Measurements from ENCODE around the gene DTNBP1.

The DTNBP1 gene

DNA sequence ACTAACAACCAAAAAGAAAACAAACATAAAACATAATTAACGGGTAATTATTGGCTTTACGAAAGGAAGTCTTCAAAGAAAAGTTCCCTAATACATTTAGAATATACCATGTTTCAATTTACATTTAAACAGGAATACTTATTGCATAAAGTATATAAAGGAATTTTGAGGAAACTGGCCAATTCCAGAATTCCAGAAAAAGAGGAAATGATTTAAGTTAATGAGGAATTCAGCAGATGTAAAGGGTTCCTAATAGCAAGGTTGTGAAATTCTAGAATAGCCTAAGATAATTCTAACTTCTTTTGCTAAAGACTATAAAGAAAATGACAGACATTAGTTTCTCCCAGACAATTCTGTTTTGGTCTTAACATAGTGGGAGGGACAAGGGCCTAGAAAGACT, 35.0 kb downstream of the DTNBP1 start:
- Histone ChIP-seq H3K4me3 (ENCODE audit: low read length in 2 of 2) (no peak overlapping the region), H3K36me3 (ENCODE audit: control insufficient read depth in 2 of 2, insufficient read depth in 2 of 2, low read length in 2 of 2) (peaks cover 3 to 7% of the 10 kb centered on the region in 2 donors), H3K27ac (ENCODE audit: low read depth in 2 of 2, low read length in 2 of 2) (no peak overlapping the region)

DNA sequence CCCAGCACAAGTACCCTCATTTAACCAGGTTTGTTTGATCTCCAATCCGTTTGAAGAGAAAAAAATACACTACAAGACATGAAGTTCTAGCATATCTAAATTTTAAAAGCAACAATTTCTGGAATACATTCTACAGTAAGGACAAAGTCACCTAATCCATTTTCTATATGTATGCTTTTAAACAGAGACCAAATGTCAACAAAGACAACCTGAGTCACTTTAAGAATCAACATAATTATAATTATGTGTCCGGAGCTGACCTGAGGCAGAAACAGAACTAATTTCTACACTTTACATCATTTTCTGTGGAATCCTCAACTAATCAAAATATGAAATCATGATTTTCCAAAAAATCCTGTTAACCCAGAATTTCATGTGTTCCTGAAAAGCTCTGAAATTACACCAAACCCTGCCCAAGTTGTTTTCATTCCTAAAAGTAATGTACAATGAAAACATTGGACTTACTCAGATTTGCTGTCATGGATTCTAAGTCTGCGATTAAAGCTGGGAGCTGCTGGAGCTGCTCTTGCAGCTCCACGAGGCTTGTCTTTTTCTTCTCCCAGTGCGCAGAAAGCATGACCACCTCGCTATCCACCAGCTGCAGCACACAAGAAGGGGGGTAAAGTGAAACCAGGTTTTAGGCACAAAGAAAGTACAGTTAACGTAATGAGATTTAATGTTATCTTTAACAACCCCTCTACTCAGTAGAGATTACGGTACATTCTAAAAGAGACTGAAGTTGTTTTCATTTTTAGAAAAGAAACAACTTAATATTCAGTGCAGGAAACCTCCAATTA, 35.8 kb downstream of the DTNBP1 start:
- Histone ChIP-seq H3K9ac (ENCODE audit: low read depth in 1 of 2, low read length in 2 of 2) (no peak overlapping the region), H3K27ac (ENCODE audit: low read depth in 2 of 2, low read length in 2 of 2) (no peak overlapping the region), H3K4me3 (ENCODE audit: low read length in 2 of 2) (no peak overlapping the region), H3K9me3 (ENCODE audit: control insufficient read depth in 2 of 2, low read length in 2 of 2) (no peaks in the 10 kb centered on the region), H3K4me1 (ENCODE audit: control insufficient read depth in 2 of 2, insufficient read depth in 2 of 2, low read length in 2 of 2) (no peaks in the 10 kb centered on the region), H3K27me3 (ENCODE audit: control insufficient read depth in 2 of 2, insufficient read depth in 2 of 2, low read length in 2 of 2) (no peaks in the 10 kb centered on the region), H3K36me3 (ENCODE audit: control insufficient read depth in 2 of 2, insufficient read depth in 2 of 2, low read length in 2 of 2) (peaks cover 3 to 7% of the 10 kb centered on the region in 2 donors)

More for the DNA sequence above, 35.0 kb downstream of the DTNBP1 start:
- Histone ChIP-seq H3K9me3 (ENCODE audit: control insufficient read depth in 2 of 2, low read length in 2 of 2) (no peaks in the 10 kb centered on the region), H3K27me3 (ENCODE audit: control insufficient read depth in 2 of 2, insufficient read depth in 2 of 2, low read length in 2 of 2) (no peaks in the 10 kb centered on the region), H3K4me1 (ENCODE audit: control insufficient read depth in 2 of 2, insufficient read depth in 2 of 2, low read length in 2 of 2) (no peaks in the 10 kb centered on the region), H3K9ac (ENCODE audit: low read depth in 1 of 2, low read length in 2 of 2) (no peak overlapping the region)

DNA sequence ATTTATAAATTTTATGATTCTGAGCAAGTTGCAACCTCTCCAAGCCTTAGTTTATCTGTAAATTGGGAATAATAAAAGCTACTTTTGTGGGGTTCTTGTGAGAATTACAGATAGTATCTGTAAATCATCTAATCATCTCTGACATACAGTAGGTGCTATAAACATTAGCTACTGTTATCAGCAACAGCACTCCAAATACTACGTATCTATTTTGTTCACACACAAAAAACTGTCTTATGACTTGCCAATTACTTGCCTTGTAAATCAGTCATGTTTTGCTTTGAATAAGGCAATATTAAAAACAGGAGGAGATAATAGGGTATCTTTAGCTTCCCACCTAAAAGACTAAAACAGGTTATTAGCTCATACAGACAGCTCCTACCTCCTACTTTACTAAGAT, 36.7 kb downstream of the DTNBP1 start:
- H3K9me3 ChIP-seq (ENCODE audit: control insufficient read depth in 2 of 2, low read length in 2 of 2), result no peaks in the 10 kb centered on the region
- H3K36me3 ChIP-seq (ENCODE audit: control insufficient read depth in 2 of 2, insufficient read depth in 2 of 2, low read length in 2 of 2), result peaks cover 3 to 7% of the 10 kb centered on the region in 2 donors
- no peak overlapping the region for H3K27ac ChIP-seq (ENCODE audit: low read depth in 2 of 2, low read length in 2 of 2)
- no peaks in the 10 kb centered on the region for H3K27me3 ChIP-seq (ENCODE audit: control insufficient read depth in 2 of 2, insufficient read depth in 2 of 2, low read length in 2 of 2)
- no peak overlapping the region for H3K4me3 ChIP-seq (ENCODE audit: low read length in 2 of 2)
- H3K4me1 ChIP-seq (ENCODE audit: control insufficient read depth in 2 of 2, insufficient read depth in 2 of 2, low read length in 2 of 2), result no peaks in the 10 kb centered on the region
- no peak overlapping the region for H3K9ac ChIP-seq (ENCODE audit: low read depth in 1 of 2, low read length in 2 of 2)

DNA sequence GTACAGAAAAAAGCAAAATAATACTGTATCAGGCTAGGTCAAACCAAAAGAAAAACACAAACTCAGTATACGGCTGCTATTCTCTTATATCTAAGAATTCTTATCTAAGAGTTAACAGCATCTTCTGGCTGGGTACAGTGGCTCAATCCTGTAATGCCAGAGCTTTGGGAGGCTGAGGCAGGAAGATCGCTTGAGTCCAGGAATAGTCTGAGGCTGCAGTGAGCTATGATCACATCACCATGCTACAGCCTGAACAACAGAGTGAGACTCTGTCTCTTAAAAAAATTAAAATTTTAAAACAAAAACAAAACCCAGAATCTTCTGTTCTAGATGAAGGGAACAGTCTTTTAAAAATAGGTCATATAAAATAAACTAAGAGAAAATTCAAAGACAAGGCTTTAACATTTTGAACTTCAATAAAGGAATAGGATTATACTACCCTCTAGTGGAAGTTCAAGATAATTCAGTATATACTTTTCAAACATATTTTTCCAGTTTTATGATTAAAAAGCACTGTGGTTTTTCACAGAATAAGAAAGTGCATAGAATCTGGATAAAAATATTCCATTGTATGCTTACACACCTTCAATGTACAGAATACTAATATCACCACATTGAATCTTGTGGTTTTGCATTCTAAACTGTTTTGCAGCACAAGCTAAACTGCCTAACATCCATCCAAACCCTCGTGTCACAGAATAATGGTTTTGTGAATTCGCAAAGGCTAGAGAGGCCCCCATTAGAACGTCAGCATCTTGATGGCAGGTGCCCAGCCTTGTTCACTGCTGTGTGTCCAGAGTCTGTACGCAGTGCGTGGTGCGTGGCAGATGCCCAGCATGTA, 39.3 kb downstream of the DTNBP1 start:
- H3K27ac ChIP-seq (ENCODE audit: low read depth in 2 of 2, low read length in 2 of 2), result no peak overlapping the region
- H3K9me3 ChIP-seq (ENCODE audit: control insufficient read depth in 2 of 2, low read length in 2 of 2), result no peaks in the 10 kb centered on the region
- H3K4me1 ChIP-seq (ENCODE audit: control insufficient read depth in 2 of 2, insufficient read depth in 2 of 2, low read length in 2 of 2), result no peaks in the 10 kb centered on the region
- no peaks in the 10 kb centered on the region for H3K27me3 ChIP-seq (ENCODE audit: control insufficient read depth in 2 of 2, insufficient read depth in 2 of 2, low read length in 2 of 2)
- H3K9ac ChIP-seq (ENCODE audit: low read depth in 1 of 2, low read length in 2 of 2), result no peak overlapping the region
- peaks cover 3 to 7% of the 10 kb centered on the region in 2 donors for H3K36me3 ChIP-seq (ENCODE audit: control insufficient read depth in 2 of 2, insufficient read depth in 2 of 2, low read length in 2 of 2)
- no peak overlapping the region for H3K4me3 ChIP-seq (ENCODE audit: low read length in 2 of 2)

DNA sequence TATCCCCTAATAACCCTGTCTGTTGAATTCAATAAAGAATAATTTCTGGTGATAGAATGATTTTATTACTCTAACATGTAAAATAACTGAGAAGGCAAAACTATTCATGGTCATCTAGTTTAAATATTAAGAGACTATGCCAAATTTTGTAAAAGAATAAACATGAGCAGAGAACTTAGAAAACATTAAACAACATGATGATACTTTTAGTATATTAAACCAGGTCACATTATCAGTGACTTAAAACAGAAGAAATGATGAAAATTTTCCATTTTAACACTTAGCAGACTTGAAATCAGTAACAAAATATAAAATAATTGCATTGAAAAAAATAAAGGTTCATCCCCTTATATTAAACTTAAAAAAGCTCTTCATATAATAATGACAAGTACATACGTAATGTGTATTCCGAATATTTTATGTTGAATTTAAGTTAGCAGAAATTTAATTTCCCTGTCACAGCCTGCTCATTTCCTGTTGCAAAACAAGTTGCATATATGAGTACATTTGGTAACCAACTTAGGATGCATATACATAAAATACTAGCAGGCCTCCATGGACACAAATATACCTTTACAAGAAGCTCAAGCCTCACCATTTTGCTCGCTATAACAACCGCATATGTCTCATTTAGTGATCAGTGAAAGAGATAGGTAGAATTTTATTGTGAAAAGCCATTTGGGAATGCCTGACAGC, 40.6 kb downstream of the DTNBP1 start:
- H3K27me3 ChIP-seq (ENCODE audit: control insufficient read depth in 2 of 2, insufficient read depth in 2 of 2, low read length in 2 of 2), result no peaks in the 10 kb centered on the region
- H3K9ac ChIP-seq (ENCODE audit: low read depth in 1 of 2, low read length in 2 of 2), result no peak overlapping the region
- H3K4me1 ChIP-seq (ENCODE audit: control insufficient read depth in 2 of 2, insufficient read depth in 2 of 2, low read length in 2 of 2), result no peaks in the 10 kb centered on the region
- H3K4me3 ChIP-seq (ENCODE audit: low read length in 2 of 2), result no peak overlapping the region
- no peaks in the 10 kb centered on the region for H3K9me3 ChIP-seq (ENCODE audit: control insufficient read depth in 2 of 2, low read length in 2 of 2)
- peaks cover 3 to 7% of the 10 kb centered on the region in 2 donors for H3K36me3 ChIP-seq (ENCODE audit: control insufficient read depth in 2 of 2, insufficient read depth in 2 of 2, low read length in 2 of 2)
- no peak overlapping the region for H3K27ac ChIP-seq (ENCODE audit: low read depth in 2 of 2, low read length in 2 of 2)

DNA sequence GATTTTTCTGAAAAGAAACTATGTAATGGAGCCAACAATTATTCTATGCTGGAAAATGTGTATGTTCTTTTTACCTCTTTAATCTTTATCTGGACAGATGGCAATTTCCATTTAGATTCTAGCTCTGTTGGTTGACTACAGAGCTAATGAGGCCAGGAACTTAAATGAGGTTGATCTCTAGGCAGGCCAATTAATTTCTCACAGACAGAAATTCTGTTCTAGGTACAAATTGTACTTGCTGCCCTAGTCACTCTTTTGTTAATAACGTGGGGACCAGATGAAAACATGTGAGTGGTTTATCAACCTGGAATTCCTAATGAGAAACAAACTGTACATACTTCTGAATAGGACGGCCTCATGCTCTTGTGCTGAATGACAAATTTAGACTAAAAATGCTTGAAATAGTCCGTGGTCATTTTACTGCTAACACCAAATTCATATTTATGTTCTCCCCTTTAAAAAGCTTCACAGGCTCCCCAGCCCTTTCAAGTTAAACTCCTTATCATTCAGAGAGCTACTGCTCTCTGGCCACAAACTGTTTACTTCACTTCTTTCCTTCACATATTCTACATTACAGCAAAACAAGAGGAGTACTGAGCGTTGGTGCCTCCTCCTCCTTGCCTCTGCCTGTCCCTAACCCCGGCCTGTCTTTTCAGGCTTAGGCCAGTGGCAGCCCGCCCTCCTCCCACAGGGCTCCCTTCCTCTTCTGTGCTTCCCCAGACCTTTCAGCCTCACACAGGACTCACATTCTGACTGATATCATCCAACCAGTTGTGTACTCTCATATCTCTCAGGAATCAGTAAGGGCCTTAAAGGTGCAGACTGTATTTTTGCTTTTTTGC, 41.4 kb downstream of the DTNBP1 start:
- Histone ChIP-seq H3K27ac (ENCODE audit: low read depth in 2 of 2, low read length in 2 of 2) (peak overlapping the region in 1 of 2 donors; percentile 18), H3K9ac (ENCODE audit: low read depth in 1 of 2, low read length in 2 of 2) (peak overlapping the region in 1 of 2 donors; percentile 1), H3K4me3 (ENCODE audit: low read length in 2 of 2) (no peak overlapping the region)

DNA sequence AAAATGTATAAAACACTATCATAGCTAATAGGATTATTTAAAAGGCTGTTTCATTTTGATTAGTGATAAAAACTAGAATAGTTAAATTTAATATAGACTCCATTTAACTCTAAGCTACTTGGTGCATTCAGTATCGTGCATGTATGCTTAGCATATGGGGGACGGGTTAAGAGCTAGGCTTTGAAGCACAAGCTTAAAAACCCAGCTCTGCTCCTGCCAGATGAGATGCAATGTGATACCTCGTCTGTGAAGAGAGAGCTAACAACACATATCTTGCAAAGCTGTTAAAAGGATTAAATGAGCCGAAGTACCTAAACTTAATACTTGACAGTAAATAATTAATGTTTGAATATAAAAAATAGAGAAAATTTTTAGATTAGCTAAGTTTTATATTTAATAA, 42.2 kb downstream of the DTNBP1 start:
- H3K4me3 ChIP-seq (ENCODE audit: low read length in 2 of 2), result no peak overlapping the region
- no peaks in the 10 kb centered on the region for H3K27me3 ChIP-seq (ENCODE audit: control insufficient read depth in 2 of 2, insufficient read depth in 2 of 2, low read length in 2 of 2)
- H3K27ac ChIP-seq (ENCODE audit: low read depth in 2 of 2, low read length in 2 of 2), result no peak overlapping the region

More for the DNA sequence above, 41.4 kb downstream of the DTNBP1 start:
- H3K4me1 ChIP-seq (ENCODE audit: control insufficient read depth in 2 of 2, insufficient read depth in 2 of 2, low read length in 2 of 2), result no peaks in the 10 kb centered on the region
- no peaks in the 10 kb centered on the region for H3K9me3 ChIP-seq (ENCODE audit: control insufficient read depth in 2 of 2, low read length in 2 of 2)
- H3K36me3 ChIP-seq (ENCODE audit: control insufficient read depth in 2 of 2, insufficient read depth in 2 of 2, low read length in 2 of 2), result peaks cover 3 to 7% of the 10 kb centered on the region in 2 donors
- no peaks in the 10 kb centered on the region for H3K27me3 ChIP-seq (ENCODE audit: control insufficient read depth in 2 of 2, insufficient read depth in 2 of 2, low read length in 2 of 2)

DNA sequence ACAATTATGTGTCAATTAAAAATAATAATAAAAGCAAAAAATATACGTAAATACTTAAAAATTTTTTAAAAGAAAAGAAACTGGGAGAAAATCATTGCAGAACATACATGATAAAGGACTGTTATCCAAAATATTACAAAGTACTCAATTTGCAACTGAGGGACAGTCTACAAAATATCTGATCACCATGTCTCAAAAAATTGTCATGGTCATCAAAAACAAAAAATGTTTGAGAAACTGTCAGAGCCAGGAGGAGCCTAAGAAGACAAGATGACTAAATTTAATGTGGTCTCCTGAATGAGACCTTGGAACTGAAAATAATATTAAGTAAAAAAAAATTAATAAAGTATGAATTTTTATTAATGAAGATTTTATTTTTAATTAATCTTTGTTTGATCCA, 43.5 kb downstream of the DTNBP1 start:
- Histone ChIP-seq H3K27me3 (ENCODE audit: control insufficient read depth in 2 of 2, insufficient read depth in 2 of 2, low read length in 2 of 2) (no peaks in the 10 kb centered on the region), H3K27ac (ENCODE audit: low read depth in 2 of 2, low read length in 2 of 2) (no peak overlapping the region), H3K4me1 (ENCODE audit: control insufficient read depth in 2 of 2, insufficient read depth in 2 of 2, low read length in 2 of 2) (no peaks in the 10 kb centered on the region), H3K4me3 (ENCODE audit: low read length in 2 of 2) (no peak overlapping the region), H3K36me3 (ENCODE audit: control insufficient read depth in 2 of 2, insufficient read depth in 2 of 2, low read length in 2 of 2) (peaks cover 5 to 7% of the 10 kb centered on the region in 2 donors), H3K9me3 (ENCODE audit: control insufficient read depth in 2 of 2, low read length in 2 of 2) (no peaks in the 10 kb centered on the region), H3K9ac (ENCODE audit: low read depth in 1 of 2, low read length in 2 of 2) (no peak overlapping the region)

More for the DNA sequence above, 42.2 kb downstream of the DTNBP1 start:
- peaks cover 0 to 3% of the 10 kb centered on the region in 2 donors for H3K36me3 ChIP-seq (ENCODE audit: control insufficient read depth in 2 of 2, insufficient read depth in 2 of 2, low read length in 2 of 2)
- no peak overlapping the region for H3K9ac ChIP-seq (ENCODE audit: low read depth in 1 of 2, low read length in 2 of 2)
- H3K4me1 ChIP-seq (ENCODE audit: control insufficient read depth in 2 of 2, insufficient read depth in 2 of 2, low read length in 2 of 2), result no peaks in the 10 kb centered on the region
- no peaks in the 10 kb centered on the region for H3K9me3 ChIP-seq (ENCODE audit: control insufficient read depth in 2 of 2, low read length in 2 of 2)

DNA sequence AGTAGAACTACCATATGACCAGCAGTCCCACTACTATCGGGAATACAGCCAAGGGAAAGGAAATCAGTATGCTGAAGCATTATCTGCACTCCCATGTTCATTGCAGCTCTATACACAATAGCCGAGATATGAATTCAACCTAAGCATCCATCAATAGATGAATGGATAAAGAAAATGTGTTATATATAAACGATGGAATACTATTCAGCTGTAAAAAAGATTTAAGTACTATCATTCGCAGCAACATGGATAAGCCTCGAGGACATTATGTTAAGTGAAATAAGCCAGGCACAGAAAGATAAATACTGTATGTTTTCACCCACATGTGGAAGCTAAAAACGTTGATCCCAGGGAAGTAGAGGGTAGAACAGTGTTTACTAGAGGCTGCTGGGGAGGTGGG, 44.1 kb downstream of the DTNBP1 start:
- Histone ChIP-seq H3K9ac (ENCODE audit: low read depth in 1 of 2, low read length in 2 of 2) (no peak overlapping the region), H3K9me3 (ENCODE audit: control insufficient read depth in 2 of 2, low read length in 2 of 2) (no peaks in the 10 kb centered on the region), H3K4me1 (ENCODE audit: control insufficient read depth in 2 of 2, insufficient read depth in 2 of 2, low read length in 2 of 2) (no peaks in the 10 kb centered on the region), H3K4me3 (ENCODE audit: low read length in 2 of 2) (no peak overlapping the region), H3K27ac (ENCODE audit: low read depth in 2 of 2, low read length in 2 of 2) (no peak overlapping the region), H3K36me3 (ENCODE audit: control insufficient read depth in 2 of 2, insufficient read depth in 2 of 2, low read length in 2 of 2) (peaks cover 8% of the 10 kb centered on the region in 2 donors), H3K27me3 (ENCODE audit: control insufficient read depth in 2 of 2, insufficient read depth in 2 of 2, low read length in 2 of 2) (no peaks in the 10 kb centered on the region)

All from mucosa of rectum (tissue), 2 donors.